Naive B cell (primary cell): ENCODE results near the gene FAF1. TPM values are rescaled to one million over a fixed set of nuclear protein-coding genes. Genes with fewer than 3 reads are reported as not detected.
"Not testable (repeated sequence)": the region's sequence is repeated elsewhere in the genome, so short reads cannot be mapped to it uniquely, and the experiment has no call there.

ENCODE experiments used
- ATAC-seq, 2 donors: fragments of 150-1000 bp; cut with Tn5 transposase; 2 replicates each; pipeline ENCODE4 v1.10.0; 2021; ENCODE audit warnings: low read depth in 2 of 2, mild to moderate bottlenecking in 2 of 2, moderate library complexity in 2 of 2
- DNase-seq: peaks from one replicate; pipeline ENCODE4 v3.0.0; 2022
- H3K27ac Mint-ChIP-seq, 6 donors: one replicate each; pipeline ENCODE4 v1.8.0; 2020 to 2022; ENCODE audit warnings: mild to moderate bottlenecking in 6 of 6, mixed read lengths in 6 of 6, moderate library complexity in 5 of 6, inconsistent platforms in 2 of 6
- H3K27me3 Mint-ChIP-seq, 3 donors: one replicate each; pipeline ENCODE4 v1.8.0; 2021 to 2022; ENCODE audit warnings: mixed read lengths in 3 of 3, mild to moderate bottlenecking in 1 of 3
- H3K36me3 Mint-ChIP-seq, 2 donors: one replicate each; pipeline ENCODE4 v1.8.0; 2020 to 2022; ENCODE audit warnings: mixed read lengths in 2 of 2, inconsistent platforms in 1 of 2, mild to moderate bottlenecking in 1 of 2
- H3K4me1 Mint-ChIP-seq, 3 donors: one replicate each; pipeline ENCODE4 v1.8.0; 2020 to 2022; ENCODE audit warnings: mixed read lengths in 3 of 3, inconsistent platforms in 1 of 3, mild to moderate bottlenecking in 1 of 3, moderate library complexity in 1 of 3
- H3K4me3 Mint-ChIP-seq, 8 donors: one replicate each; pipeline ENCODE4 v1.8.0; 2020 to 2022; ENCODE audit warnings: mild to moderate bottlenecking in 8 of 8, mixed read lengths in 8 of 8, moderate library complexity in 8 of 8, inconsistent platforms in 2 of 8
- H3K9me3 Mint-ChIP-seq, 7 donors: one replicate each; pipeline ENCODE4 v1.8.0; 2020 to 2022; ENCODE audit warnings: mixed read lengths in 7 of 7, mild to moderate bottlenecking in 5 of 7, inconsistent platforms in 2 of 7, moderate library complexity in 1 of 7
- polyA plus RNA-seq, 6 donors: library from polyadenylated mRNA; unstranded; fragments of 300-500 nt; fragmentation: Illumina TruSeq; gene quantifications; one replicate each; pipeline ENCODE4 v1.2.3, GENCODE V29; 2021; ENCODE audit warnings: low read depth in 6 of 6

The FAF1 gene
- polyA plus RNA-seq, 6 donors from 2014 or later: 36.4 to 66.5 (median 43.2) TPM

- no peaks in the 10 kb centered on the region for H3K27me3 Mint-ChIP-seq
- no peak for DNase-seq
- no peaks in the 10 kb centered on the region for H3K9me3 Mint-ChIP-seq
- peaks cover 0 to 4% (median 0%) of the 10 kb centered on the region in 3 donors for H3K4me1 Mint-ChIP-seq
- H3K36me3 Mint-ChIP-seq: peaks cover 17 to 26% of the 10 kb centered on the region in 2 donors
- H3K4me3 Mint-ChIP-seq: no peak overlapping the region
- no peak overlapping the region for H3K27ac Mint-ChIP-seq
- ATAC-seq: no peak
Measured at GRCh38 chr1:50568782-50569181, 391.3 kb downstream of the FAF1 start.

GRCh38 chr1:50566405-50566804, 393.7 kb downstream of the FAF1 start:
- Mint-ChIP-seq H3K9me3 (no peaks in the 10 kb centered on the region), H3K36me3 (peaks cover 3 to 38% of the 10 kb centered on the region in 2 donors), H3K4me1 (no peaks in the 10 kb centered on the region), H3K27me3 (no peaks in the 10 kb centered on the region), H3K27ac (no peak overlapping the region), H3K4me3 (no peak overlapping the region)
- DNase-seq (no peak), ATAC-seq (no peak)

GRCh38 chr1:50564417-50564816, 395.6 kb downstream of the FAF1 start:
- Mint-ChIP-seq H3K36me3 (peaks cover 11 to 38% of the 10 kb centered on the region in 2 donors), H3K27me3 (no peaks in the 10 kb centered on the region), H3K27ac (no peak overlapping the region), H3K4me1 (no peaks in the 10 kb centered on the region), H3K9me3 (no peaks in the 10 kb centered on the region), H3K4me3 (no peak overlapping the region)
- DNase-seq: no peak
- ATAC-seq: no peak

- ATAC-seq (no peak), DNase-seq (no peak)
- Mint-ChIP-seq H3K4me3 (no peak overlapping the region), H3K36me3 (peaks cover 11 to 38% of the 10 kb centered on the region in 2 donors), H3K9me3 (no peaks in the 10 kb centered on the region), H3K27me3 (no peaks in the 10 kb centered on the region), H3K4me1 (no peaks in the 10 kb centered on the region), H3K27ac (no peak overlapping the region)
Measured at GRCh38 chr1:50562106-50562505, 398.0 kb downstream of the FAF1 start.

- no peak overlapping the region for H3K27ac Mint-ChIP-seq
- no peak overlapping the region for H3K4me3 Mint-ChIP-seq
- peaks cover 11 to 31% of the 10 kb centered on the region in 2 donors for H3K36me3 Mint-ChIP-seq
- H3K27me3 Mint-ChIP-seq: no peaks in the 10 kb centered on the region
- ATAC-seq (no peak), DNase-seq (no peak)
- H3K9me3 Mint-ChIP-seq: no peaks in the 10 kb centered on the region
- H3K4me1 Mint-ChIP-seq: no peaks in the 10 kb centered on the region
Measured at GRCh38 chr1:50559421-50559820, 400.6 kb downstream of the FAF1 start.

- peaks cover 5 to 8% of the 10 kb centered on the region in 2 donors for H3K36me3 Mint-ChIP-seq
- H3K27ac Mint-ChIP-seq: no peak overlapping the region
- H3K9me3 Mint-ChIP-seq: no peaks in the 10 kb centered on the region
- DNase-seq (no peak), ATAC-seq (no peak)
- H3K4me1 Mint-ChIP-seq: no peaks in the 10 kb centered on the region
- H3K4me3 Mint-ChIP-seq: no peak overlapping the region
- no peaks in the 10 kb centered on the region for H3K27me3 Mint-ChIP-seq
Measured at GRCh38 chr1:50553921-50554320, 406.1 kb downstream of the FAF1 start.

- ATAC-seq: no peak
- DNase-seq: no peak
- Mint-ChIP-seq H3K36me3 (peaks cover 5 to 8% of the 10 kb centered on the region in 2 donors), H3K27me3 (no peaks in the 10 kb centered on the region), H3K27ac (no peak overlapping the region), H3K9me3 (no peaks in the 10 kb centered on the region), H3K4me1 (no peaks in the 10 kb centered on the region), H3K4me3 (no peak overlapping the region)
Measured at GRCh38 chr1:50548243-50548642, 411.8 kb downstream of the FAF1 start.

GRCh38 chr1:50542362-50542761, 417.7 kb downstream of the FAF1 start:
- Mint-ChIP-seq H3K4me1 (no peaks in the 10 kb centered on the region), H3K9me3 (no peaks in the 10 kb centered on the region), H3K36me3 (peaks cover 8 to 11% of the 10 kb centered on the region in 2 donors), H3K27ac (peak overlapping the region in 1 of 6 donors; percentile 9), H3K4me3 (no peak overlapping the region), H3K27me3 (no peaks in the 10 kb centered on the region)
- DNase-seq (no peak), ATAC-seq (no peak)

GRCh38 chr1:50538476-50538875, 421.6 kb downstream of the FAF1 start:
- no peaks in the 10 kb centered on the region for H3K4me1 Mint-ChIP-seq
- no peak for ATAC-seq

GRCh38 chr1:50531601-50532000, 428.5 kb downstream of the FAF1 start:
- no peaks in the 10 kb centered on the region for H3K4me1 Mint-ChIP-seq
- no peaks in the 10 kb centered on the region for H3K27me3 Mint-ChIP-seq
- no peak for ATAC-seq
- H3K27ac Mint-ChIP-seq: no peak overlapping the region
- H3K4me3 Mint-ChIP-seq: no peak overlapping the region
- DNase-seq: no peak
- H3K9me3 Mint-ChIP-seq: no peaks in the 10 kb centered on the region
- peaks cover 28 to 33% of the 10 kb centered on the region in 2 donors for H3K36me3 Mint-ChIP-seq

More at GRCh38 chr1:50538476-50538875, 421.6 kb downstream of the FAF1 start:
- Mint-ChIP-seq H3K27me3 (no peaks in the 10 kb centered on the region), H3K4me3 (no peak overlapping the region), H3K36me3 (peaks cover 16 to 28% of the 10 kb centered on the region in 2 donors), H3K9me3 (no peaks in the 10 kb centered on the region), H3K27ac (no peak overlapping the region)
- no peak for DNase-seq

GRCh38 chr1:50531027-50531426, 429.0 kb downstream of the FAF1 start:
- no peak for DNase-seq
- H3K4me1 Mint-ChIP-seq: no peaks in the 10 kb centered on the region
- H3K27me3 Mint-ChIP-seq: no peaks in the 10 kb centered on the region
- no peak overlapping the region for H3K27ac Mint-ChIP-seq
- peaks cover 28 to 33% of the 10 kb centered on the region in 2 donors for H3K36me3 Mint-ChIP-seq
- no peaks in the 10 kb centered on the region for H3K9me3 Mint-ChIP-seq
- no peak for ATAC-seq
- no peak overlapping the region for H3K4me3 Mint-ChIP-seq

- H3K4me1 Mint-ChIP-seq: no peaks in the 10 kb centered on the region
- H3K36me3 Mint-ChIP-seq: peaks cover 23 to 33% of the 10 kb centered on the region in 2 donors
- H3K4me3 Mint-ChIP-seq: no peak overlapping the region
- H3K9me3 Mint-ChIP-seq: peaks cover 0 to 3% (median 2%) of the 10 kb centered on the region in 7 donors
- H3K27me3 Mint-ChIP-seq: no peaks in the 10 kb centered on the region
- DNase-seq (no peak), ATAC-seq (no peak)
- H3K27ac Mint-ChIP-seq: no peak overlapping the region
Measured at GRCh38 chr1:50529510-50529909, 430.6 kb downstream of the FAF1 start.

GRCh38 chr1:50527987-50528320, 432.1 kb downstream of the FAF1 start:
- H3K36me3 Mint-ChIP-seq: peaks cover 28 to 32% of the 10 kb centered on the region in 2 donors
- H3K27me3 Mint-ChIP-seq, DNase-seq, H3K4me1 Mint-ChIP-seq, ATAC-seq, H3K4me3 Mint-ChIP-seq: not testable (repeated sequence)
- H3K27ac Mint-ChIP-seq: peak overlapping the region in 1 of 6 donors; percentile 72
- peaks cover 0 to 15% (median 5%) of the 10 kb centered on the region in 7 donors for H3K9me3 Mint-ChIP-seq

GRCh38 chr1:50527249-50527986, 432.6 kb downstream of the FAF1 start:
- H3K36me3 Mint-ChIP-seq: peaks cover 29 to 32% of the 10 kb centered on the region in 2 donors
- DNase-seq: no peak
- no peaks in the 10 kb centered on the region for H3K4me1 Mint-ChIP-seq
- ATAC-seq: no peak
- H3K4me3 Mint-ChIP-seq: no peak overlapping the region
- no peaks in the 10 kb centered on the region for H3K27me3 Mint-ChIP-seq
- peaks cover 0 to 15% (median 5%) of the 10 kb centered on the region in 7 donors for H3K9me3 Mint-ChIP-seq
- peak overlapping the region in 2 of 6 donors; percentile 57 to 72 for H3K27ac Mint-ChIP-seq
